C4-2B (cell line): ENCODE results near the gene YJEFN3.

Experiments
- H3K27ac ChIP-seq: fragments of 450-650 bp; 2 replicates; pipeline ENCODE4 v1.5.1; 2017
- ZFX ChIP-seq: fragments of 450-650 bp; IDR thresholded peaks from 2 replicates; pipeline ENCODE4 v1.6.1; 2017
- TF ChIP-seq, protein P1 (sequence below): fragments of 450-650 bp; conservative IDR thresholded peaks from 2 replicates; pipeline ENCODE4 v1.5.1; 2017; ENCODE audit warnings: mild to moderate bottlenecking

Gene YJEFN3

DNA sequence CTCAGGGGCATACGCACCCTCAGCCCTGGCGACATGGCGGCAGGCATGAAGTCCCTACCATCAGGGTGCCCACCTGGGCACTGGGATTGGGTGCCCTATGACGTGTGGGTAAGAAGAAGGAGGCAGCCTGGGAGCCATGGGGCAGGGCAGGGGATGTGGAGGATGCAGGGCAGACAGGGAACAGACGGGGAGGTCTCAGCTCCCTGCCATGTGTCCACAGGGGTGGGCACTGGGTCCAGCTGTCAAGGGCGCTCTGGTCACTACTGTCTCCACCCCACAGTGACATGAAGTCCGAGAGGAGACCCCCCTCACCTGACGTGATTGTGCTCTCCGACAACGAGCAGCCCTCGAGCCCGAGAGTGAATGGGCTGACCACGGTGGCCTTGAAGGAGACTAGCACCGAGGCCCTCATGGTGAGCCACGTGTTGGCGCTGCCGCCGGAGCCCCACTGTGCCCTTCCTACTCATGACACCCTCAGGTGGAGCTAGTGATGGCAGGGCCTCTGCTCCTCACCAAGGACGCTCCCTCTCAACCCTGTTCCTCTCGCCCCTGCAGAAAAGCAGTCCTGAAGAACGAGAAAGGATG lies 36.6 kb upstream of the YJEFN3 start:
- H3K27ac ChIP-seq = no peak overlapping the region
- TF ChIP-seq, protein P1, sequence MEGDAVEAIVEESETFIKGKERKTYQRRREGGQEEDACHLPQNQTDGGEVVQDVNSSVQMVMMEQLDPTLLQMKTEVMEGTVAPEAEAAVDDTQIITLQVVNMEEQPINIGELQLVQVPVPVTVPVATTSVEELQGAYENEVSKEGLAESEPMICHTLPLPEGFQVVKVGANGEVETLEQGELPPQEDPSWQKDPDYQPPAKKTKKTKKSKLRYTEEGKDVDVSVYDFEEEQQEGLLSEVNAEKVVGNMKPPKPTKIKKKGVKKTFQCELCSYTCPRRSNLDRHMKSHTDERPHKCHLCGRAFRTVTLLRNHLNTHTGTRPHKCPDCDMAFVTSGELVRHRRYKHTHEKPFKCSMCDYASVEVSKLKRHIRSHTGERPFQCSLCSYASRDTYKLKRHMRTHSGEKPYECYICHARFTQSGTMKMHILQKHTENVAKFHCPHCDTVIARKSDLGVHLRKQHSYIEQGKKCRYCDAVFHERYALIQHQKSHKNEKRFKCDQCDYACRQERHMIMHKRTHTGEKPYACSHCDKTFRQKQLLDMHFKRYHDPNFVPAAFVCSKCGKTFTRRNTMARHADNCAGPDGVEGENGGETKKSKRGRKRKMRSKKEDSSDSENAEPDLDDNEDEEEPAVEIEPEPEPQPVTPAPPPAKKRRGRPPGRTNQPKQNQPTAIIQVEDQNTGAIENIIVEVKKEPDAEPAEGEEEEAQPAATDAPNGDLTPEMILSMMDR = no peak
- TF ChIP-seq ZFX = no peak

- TF ChIP-seq, protein P1 = no peak
- TF ChIP-seq ZFX = no peak
- H3K27ac ChIP-seq = no peak overlapping the region
These were observed 34.7 kb upstream of the YJEFN3 start for GRCh38 chr19:19493841-19494546.

DNA sequence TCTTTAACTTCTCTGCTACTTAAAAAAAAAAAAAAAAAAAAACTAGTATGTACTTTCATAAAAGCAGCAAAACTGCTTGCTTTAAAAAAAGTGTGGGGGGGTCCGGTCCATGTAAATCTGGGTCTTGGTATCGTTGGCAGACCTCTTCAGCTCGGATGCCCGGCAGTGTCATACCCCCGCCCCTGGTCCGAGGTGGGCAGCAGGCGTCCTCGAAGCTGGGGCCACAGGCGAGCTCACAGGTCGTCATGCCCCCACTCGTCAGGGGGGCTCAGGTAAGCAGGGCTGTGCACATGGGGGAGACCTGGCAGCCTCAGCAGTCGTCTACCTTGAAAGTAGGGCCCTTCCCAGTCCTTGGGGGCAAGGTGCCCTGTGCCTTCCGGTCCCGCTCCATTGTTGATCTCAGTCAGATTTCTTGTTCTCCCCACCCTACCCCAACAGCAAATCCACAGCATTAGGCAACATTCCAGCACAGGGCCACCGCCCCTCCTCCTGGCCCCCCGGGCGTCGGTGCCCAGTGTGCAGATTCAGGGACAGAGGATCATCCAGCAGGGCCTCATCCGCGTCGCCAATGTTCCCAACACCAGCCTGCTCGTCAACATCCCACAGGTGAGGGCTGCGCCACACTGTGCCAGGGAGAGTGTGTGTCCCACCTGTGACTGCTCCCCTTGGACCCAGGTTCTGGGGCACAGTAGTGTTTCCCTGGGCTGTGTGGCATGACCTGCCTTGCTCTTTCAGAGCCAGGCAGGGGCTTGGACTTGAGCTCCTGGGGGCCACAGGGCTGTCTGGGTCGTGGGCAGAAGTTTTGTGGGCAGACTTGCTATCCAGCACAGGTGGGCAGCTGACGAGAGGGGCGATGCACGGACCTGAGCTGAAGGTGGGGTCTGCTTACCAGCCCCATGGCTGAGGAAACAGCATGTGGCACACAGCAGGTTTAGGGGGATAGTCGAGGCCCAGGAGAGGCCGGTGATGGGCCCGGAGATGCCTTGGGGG lies 32.8 kb upstream of the YJEFN3 start:
- no peak for TF ChIP-seq ZFX
- TF ChIP-seq, protein P1 = no peak
- no peak overlapping the region for H3K27ac ChIP-seq

GRCh38 chr19:19498255-19498991 lies 30.3 kb upstream of the YJEFN3 start:
- TF ChIP-seq ZFX = no peak
- TF ChIP-seq, protein P1 = no peak

DNA sequence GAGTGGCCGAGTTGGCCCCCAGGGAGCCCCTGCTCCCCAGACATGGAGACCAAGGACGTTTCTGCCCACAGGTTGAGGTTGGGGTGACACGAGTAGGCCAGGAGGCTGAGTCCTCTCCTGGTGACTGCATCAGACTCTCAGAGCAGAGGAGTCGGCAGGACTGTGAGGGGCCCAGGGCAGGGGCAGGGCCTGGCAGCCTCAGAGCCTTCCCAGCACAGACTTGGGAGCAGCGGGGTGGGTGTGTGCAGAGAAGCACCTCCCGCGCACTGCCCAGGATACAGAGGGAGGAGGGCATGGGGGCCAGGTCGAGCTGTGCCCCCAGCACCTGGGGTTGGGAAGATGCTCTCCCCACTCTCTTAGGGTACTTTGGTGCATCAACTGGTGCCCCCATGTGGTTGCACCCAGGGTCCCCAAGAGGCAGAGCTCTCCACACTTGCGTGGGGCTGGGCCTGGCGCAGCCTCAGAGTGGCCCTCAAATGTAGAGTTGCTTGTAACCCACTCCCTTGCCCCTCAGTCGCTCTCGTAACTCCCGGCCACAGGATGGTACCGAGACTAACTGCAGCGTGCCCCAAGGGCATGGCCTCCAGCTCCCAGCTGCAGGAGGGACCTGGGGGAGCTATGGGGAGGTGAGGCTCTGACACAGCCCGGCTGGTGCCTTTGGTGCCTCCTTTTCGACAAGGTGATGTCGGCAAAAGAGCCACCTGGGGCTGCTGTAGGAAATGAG lies 29.3 kb upstream of the YJEFN3 start:
- TF ChIP-seq, protein P1 = no peak
- H3K27ac ChIP-seq = no peak overlapping the region

More at GRCh38 chr19:19498255-19498991, 30.3 kb upstream of the YJEFN3 start:
- H3K27ac ChIP-seq = no peak overlapping the region

DNA sequence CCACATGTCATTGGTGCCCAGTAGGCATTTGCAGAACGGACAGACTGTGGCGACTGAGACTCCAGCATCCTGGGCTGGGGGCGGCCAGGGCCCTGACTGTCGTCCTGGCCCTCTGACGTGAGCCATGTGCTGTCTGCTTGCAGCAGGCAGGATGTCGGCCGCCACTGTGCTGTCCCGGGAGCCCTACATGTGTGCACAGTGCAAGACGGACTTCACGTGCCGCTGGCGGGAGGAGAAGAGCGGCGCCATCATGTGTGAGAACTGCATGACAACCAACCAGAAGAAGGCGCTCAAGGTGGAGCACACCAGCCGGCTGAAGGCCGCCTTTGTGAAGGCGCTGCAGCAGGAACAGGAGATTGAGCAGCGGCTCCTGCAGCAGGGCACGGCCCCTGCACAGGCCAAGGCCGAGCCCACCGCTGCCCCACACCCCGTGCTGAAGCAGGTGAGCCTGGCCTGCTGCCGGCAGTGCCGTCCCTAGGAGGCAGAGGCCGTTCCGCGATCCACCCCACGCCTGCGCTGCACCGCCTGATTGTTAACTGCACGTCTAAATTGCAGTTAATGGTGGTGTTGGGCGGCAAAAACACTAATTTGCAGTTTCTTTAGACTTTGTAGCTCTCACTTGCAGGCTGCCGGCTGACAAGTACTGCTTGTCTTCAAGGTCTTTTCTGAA lies 27.6 kb upstream of the YJEFN3 start:
- H3K27ac ChIP-seq = no peak overlapping the region
- TF ChIP-seq, protein P1 = no peak
- no peak for TF ChIP-seq ZFX
